ENCODE measurements around the gene PPARGC1A. TPM values are rescaled to one million over a fixed set of nuclear protein-coding genes. Genes with fewer than 3 reads are reported as not detected.

The PPARGC1A gene
- total RNA-seq, 1 experiment from 2014 or later = 0.12 TPM

DNA sequence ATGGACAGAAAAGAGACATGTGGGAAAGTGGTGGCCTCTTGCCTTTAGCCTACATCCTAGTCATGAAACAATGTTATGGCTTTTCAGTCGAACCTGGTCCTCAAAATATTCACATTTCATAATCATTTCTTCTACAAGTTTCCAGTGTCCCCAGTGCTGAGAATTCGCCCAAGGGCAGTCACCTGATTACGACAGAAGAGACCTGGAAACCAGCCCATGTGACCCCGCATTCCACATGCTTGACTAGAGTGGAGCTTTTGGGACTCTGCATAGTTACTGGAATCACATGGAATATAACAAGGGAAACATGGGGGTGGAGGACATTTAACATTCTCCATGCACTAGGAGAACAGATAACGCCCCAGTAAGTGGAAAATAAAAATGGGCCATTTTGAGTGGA lies 100.1 kb downstream of the PPARGC1A start:
- Mint-ChIP-seq H3K27ac (ENCODE audit: low read depth, unreplicated experiment) (no peak overlapping the region), H3K36me3 (ENCODE audit: insufficient read depth, unreplicated experiment) (no peaks in the 10 kb centered on the region), H3K27me3 (ENCODE audit: insufficient read depth, unreplicated experiment) (no peaks in the 10 kb centered on the region), H3K4me3 (ENCODE audit: unreplicated experiment) (no peak overlapping the region), H3K4me1 (ENCODE audit: insufficient read depth, unreplicated experiment) (peaks cover 18% of the 10 kb centered on the region), H3K9me3 (ENCODE audit: unreplicated experiment) (no peaks in the 10 kb centered on the region)
- intact Hi-C loops (cut with micrococcal nuclease) = no loop called here
- TF ChIP-seq, protein P1, sequence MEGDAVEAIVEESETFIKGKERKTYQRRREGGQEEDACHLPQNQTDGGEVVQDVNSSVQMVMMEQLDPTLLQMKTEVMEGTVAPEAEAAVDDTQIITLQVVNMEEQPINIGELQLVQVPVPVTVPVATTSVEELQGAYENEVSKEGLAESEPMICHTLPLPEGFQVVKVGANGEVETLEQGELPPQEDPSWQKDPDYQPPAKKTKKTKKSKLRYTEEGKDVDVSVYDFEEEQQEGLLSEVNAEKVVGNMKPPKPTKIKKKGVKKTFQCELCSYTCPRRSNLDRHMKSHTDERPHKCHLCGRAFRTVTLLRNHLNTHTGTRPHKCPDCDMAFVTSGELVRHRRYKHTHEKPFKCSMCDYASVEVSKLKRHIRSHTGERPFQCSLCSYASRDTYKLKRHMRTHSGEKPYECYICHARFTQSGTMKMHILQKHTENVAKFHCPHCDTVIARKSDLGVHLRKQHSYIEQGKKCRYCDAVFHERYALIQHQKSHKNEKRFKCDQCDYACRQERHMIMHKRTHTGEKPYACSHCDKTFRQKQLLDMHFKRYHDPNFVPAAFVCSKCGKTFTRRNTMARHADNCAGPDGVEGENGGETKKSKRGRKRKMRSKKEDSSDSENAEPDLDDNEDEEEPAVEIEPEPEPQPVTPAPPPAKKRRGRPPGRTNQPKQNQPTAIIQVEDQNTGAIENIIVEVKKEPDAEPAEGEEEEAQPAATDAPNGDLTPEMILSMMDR (IDR thresholded peaks at IDR 0.05; ENCODE audit: unreplicated experiment) = no peak
- CTCF ChIA-PET = interaction anchor here (0.6 to 1.3 kb wide), 3 partner anchors 9 to 25 kb away, joined by 3 read pairs; no protein-coding TSS in a partner anchor
- POLR2A ChIA-PET = interaction anchor here (0.6 kb wide), 2 partner anchors 212 to 1003 kb away, joined by 3 read pairs; no protein-coding TSS in a partner anchor
- DNase-seq (ENCODE audit: unreplicated experiment) = peak; percentile 81
- no TSS peak for BruUV-seq (replicated peaks)

GRCh38 chr4:23788460-23788859 lies 101.4 kb downstream of the PPARGC1A start:
- POLR2A ChIA-PET = no interaction called here
- no peaks in the 10 kb centered on the region for H3K27me3 Mint-ChIP-seq (ENCODE audit: insufficient read depth, unreplicated experiment)
- intact Hi-C loops (cut with micrococcal nuclease) = no loop called here
- no peaks in the 10 kb centered on the region for H3K36me3 Mint-ChIP-seq (ENCODE audit: insufficient read depth, unreplicated experiment)
- H3K4me3 Mint-ChIP-seq (ENCODE audit: unreplicated experiment) = no peak overlapping the region
- CTCF ChIA-PET = no interaction called here
- TF ChIP-seq, protein P1 (IDR thresholded peaks at IDR 0.05; ENCODE audit: unreplicated experiment) = no peak
- H3K27ac Mint-ChIP-seq (ENCODE audit: low read depth, unreplicated experiment) = no peak overlapping the region
- DNase-seq (ENCODE audit: unreplicated experiment) = peak; percentile 54
- H3K4me1 Mint-ChIP-seq (ENCODE audit: insufficient read depth, unreplicated experiment) = peaks cover 18% of the 10 kb centered on the region
- no TSS peak for BruUV-seq (replicated peaks)
- peaks cover 3% of the 10 kb centered on the region for H3K9me3 Mint-ChIP-seq (ENCODE audit: unreplicated experiment)

- no peak overlapping the region for H3K27ac Mint-ChIP-seq (ENCODE audit: low read depth, unreplicated experiment)
- CTCF ChIA-PET = interaction anchor here (0.6 to 2.0 kb wide), 3 partner anchors 12 to 317 kb away, joined by 3 to 8 read pairs (median 4); no protein-coding TSS in a partner anchor
Measured at GRCh38 chr4:23788027-23788426, 101.8 kb downstream of the PPARGC1A start.

DNA sequence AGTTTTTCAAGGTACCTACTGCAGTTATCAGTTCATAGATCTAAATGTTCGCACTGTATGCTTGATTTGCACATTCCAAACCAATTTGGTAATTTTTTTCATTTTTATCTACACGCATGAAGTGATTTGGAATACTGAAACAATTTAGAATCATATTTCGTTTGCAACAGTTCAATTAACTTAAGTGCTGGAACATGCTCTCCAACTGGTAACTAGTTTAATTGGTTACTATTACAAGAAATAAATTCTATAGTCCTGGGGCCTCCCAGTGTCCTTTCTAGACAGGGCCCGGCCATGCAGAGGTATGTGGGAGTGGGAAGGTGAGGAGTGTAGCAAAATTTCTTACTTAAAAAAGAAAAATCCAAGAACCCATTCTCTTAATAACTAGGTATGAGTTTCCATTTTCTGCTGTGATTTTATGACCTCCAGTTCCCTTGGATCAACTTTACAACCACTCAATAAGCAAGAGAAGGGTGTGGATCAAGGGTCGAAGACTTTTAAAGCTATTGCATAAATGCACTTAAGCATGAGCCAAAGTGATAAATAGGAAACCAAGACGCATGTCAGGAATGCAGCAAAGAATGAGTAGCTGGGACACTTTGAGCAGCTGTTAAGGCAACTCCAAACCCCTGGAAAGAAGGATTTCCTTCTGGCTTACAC lies 106.9 kb downstream of the PPARGC1A start:
- CTCF ChIA-PET = interaction anchor here (0.7 kb wide), 2 partner anchors 74 to 620 kb away, joined by 3 read pairs; no protein-coding TSS in a partner anchor
- POLR2A ChIA-PET = no interaction called here
- intact Hi-C loops (cut with micrococcal nuclease) = no loop called here
- Mint-ChIP-seq H3K4me3 (ENCODE audit: unreplicated experiment) (no peak overlapping the region), H3K36me3 (ENCODE audit: insufficient read depth, unreplicated experiment) (no peaks in the 10 kb centered on the region), H3K4me1 (ENCODE audit: insufficient read depth, unreplicated experiment) (no peaks in the 10 kb centered on the region), H3K9me3 (ENCODE audit: unreplicated experiment) (peaks cover 7% of the 10 kb centered on the region), H3K27ac (ENCODE audit: low read depth, unreplicated experiment) (no peak overlapping the region), H3K27me3 (ENCODE audit: insufficient read depth, unreplicated experiment) (no peaks in the 10 kb centered on the region)
- TF ChIP-seq, protein P1 (IDR thresholded peaks at IDR 0.05; ENCODE audit: unreplicated experiment) = no peak
- DNase-seq (ENCODE audit: unreplicated experiment) = no peak
- no TSS peak for BruUV-seq (replicated peaks)

More at GRCh38 chr4:23788027-23788426, 101.8 kb downstream of the PPARGC1A start:
- Mint-ChIP-seq H3K4me1 (ENCODE audit: insufficient read depth, unreplicated experiment) (peaks cover 18% of the 10 kb centered on the region), H3K27me3 (ENCODE audit: insufficient read depth, unreplicated experiment) (no peaks in the 10 kb centered on the region), H3K9me3 (ENCODE audit: unreplicated experiment) (peaks cover 7% of the 10 kb centered on the region), H3K36me3 (ENCODE audit: insufficient read depth, unreplicated experiment) (no peaks in the 10 kb centered on the region), H3K4me3 (ENCODE audit: unreplicated experiment) (no peak overlapping the region)
- BruUV-seq (replicated peaks) = no TSS peak
- intact Hi-C loops (cut with micrococcal nuclease) = no loop called here
- DNase-seq (ENCODE audit: unreplicated experiment) = no peak
- TF ChIP-seq, protein P1 (IDR thresholded peaks at IDR 0.05; ENCODE audit: unreplicated experiment) = no peak
- POLR2A ChIA-PET = interaction anchor here (0.6 kb wide), 1 partner anchor 48 kb away, joined by 3 read pairs; no protein-coding TSS in a partner anchor
